Sigmoid colon (tissue), 4 donors: ENCODE data around the gene TMEM39B.

Source experiments
- CTCF ChIP-seq, 4 experiments: fragments of 450-650 bp in 3 of 4; fragments of 200-600 bp in 1 of 4; IDR thresholded peaks; one replicate each; pipeline ENCODE4 v1.5.1; 2016 to 2019; ENCODE audit warnings: antibody characterized with exemption in 4 of 4, mild to moderate bottlenecking in 3 of 4, moderate library complexity in 2 of 4
- EP300 ChIP-seq, 4 donors: sonication (generic); formaldehyde crosslinking; IDR thresholded peaks; one replicate each; pipeline ENCODE4 v1.6.1; 2017; ENCODE audit warnings: antibody characterized with exemption in 4 of 4
- POLR2A ChIP-seq, 2 donors: fragments of 450-650 bp; IDR thresholded peaks; one replicate each; pipeline ENCODE4 v1.6.1; 2016; ENCODE audit warnings: antibody characterized with exemption in 2 of 2, mild to moderate bottlenecking in 2 of 2, moderate library complexity in 2 of 2
- POLR2AphosphoS5 ChIP-seq, 4 donors: sonication (generic); formaldehyde crosslinking; IDR thresholded peaks; one replicate each; pipeline ENCODE4 v1.6.1; 2017; ENCODE audit warnings: antibody characterized with exemption in 4 of 4

DNA sequence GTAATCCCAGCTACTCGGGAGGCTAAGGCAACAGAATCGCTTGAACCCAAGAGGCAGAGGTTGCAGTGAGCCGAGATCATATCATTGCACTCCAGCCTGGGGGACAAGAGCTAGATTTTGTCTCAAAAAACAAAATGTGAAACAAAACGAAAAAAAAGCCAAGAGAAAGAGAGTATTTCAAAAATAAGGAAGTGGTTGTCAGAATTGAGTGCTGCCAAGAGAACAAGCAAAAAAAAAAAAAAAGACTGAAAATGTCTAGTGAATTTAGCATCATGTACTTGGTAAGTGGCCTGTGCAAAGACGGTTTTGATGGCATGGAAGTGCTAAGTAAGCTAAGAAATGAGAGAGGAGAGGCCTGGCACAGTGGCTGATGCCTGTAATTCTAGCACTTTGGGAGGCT is 49.4 kb downstream of the TMEM39B start:
- no peak for TF ChIP-seq POLR2AphosphoS5 (IDR thresholded peaks at IDR 0.05)
- TF ChIP-seq POLR2A (IDR thresholded peaks at IDR 0.05) = no peak
- no peak for TF ChIP-seq CTCF (IDR thresholded peaks at IDR 0.05)
- TF ChIP-seq EP300 (IDR thresholded peaks at IDR 0.05) = no peak
